ENCODE results near the gene HLA-DQB2.

DNA sequence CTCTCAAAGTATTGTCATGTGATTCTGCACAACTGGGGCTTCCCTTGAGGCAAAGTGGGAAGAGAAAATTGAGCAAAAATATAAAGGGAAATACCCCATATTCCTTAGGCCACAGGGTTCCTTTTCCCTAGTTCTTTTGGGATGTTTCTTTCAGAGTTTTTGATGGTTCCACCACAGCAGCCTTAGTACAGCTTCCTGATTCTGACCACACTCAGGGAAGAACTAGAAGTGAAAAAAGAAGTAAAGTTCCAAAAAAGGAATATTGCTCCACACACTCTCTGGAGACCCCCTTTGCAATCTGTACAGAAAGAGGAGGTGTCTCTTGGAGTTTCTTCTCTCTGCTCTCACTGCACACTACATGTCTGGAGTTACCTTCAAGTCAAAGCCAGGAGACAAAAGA, 50.1 kb downstream of the HLA-DQB2 start:
- no peak for TF ChIP-seq EZH2 (IDR thresholded peaks at IDR 0.05; ENCODE audit: low read length, missing control alignments)
- TF ChIP-seq, protein P1, sequence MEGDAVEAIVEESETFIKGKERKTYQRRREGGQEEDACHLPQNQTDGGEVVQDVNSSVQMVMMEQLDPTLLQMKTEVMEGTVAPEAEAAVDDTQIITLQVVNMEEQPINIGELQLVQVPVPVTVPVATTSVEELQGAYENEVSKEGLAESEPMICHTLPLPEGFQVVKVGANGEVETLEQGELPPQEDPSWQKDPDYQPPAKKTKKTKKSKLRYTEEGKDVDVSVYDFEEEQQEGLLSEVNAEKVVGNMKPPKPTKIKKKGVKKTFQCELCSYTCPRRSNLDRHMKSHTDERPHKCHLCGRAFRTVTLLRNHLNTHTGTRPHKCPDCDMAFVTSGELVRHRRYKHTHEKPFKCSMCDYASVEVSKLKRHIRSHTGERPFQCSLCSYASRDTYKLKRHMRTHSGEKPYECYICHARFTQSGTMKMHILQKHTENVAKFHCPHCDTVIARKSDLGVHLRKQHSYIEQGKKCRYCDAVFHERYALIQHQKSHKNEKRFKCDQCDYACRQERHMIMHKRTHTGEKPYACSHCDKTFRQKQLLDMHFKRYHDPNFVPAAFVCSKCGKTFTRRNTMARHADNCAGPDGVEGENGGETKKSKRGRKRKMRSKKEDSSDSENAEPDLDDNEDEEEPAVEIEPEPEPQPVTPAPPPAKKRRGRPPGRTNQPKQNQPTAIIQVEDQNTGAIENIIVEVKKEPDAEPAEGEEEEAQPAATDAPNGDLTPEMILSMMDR (conservative IDR thresholded peaks at IDR 0.05 in 1 of 2, IDR thresholded peaks at IDR 0.05 in 1 of 2; ENCODE audit: low read depth in 1 of 2, low read length in 2 of 2), result no peak
